NCI-H510A (cell line): ENCODE data around the gene ZNF536.
"Not testable (repeated sequence)": the region's sequence is repeated elsewhere in the genome, so short reads cannot be mapped to it uniquely, and the experiment has no call there.

ENCODE experiments used
- DNase-seq: peaks from one replicate; lab custom pipeline; 2025; lab: John Stamatoyannopoulos, UW

ZNF536 gene

GRCh38 chr19:30419568-30420180 lies 47.5 kb downstream of the ZNF536 start:
- no peak for DNase-seq

DNA sequence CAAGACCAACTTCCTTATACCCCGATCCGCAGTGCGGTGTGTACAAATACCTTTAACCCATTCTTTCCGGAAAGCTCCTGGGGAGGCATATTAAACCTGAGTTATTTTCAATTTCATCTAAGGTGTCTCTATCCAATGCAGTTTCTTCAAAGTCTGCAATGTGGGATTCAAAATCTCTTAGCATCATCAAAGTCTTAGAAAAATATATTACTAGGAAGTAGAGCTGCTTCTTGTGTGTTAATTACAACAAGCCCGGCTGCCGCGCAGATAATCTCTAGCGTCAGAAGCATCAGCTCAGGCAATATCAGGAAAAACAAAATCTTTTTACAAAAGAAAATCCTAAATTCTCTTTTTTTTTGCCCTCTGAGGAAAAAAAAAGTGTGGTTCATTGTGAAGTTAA lies 48.1 kb downstream of the ZNF536 start:
- DNase-seq = no peak

DNA sequence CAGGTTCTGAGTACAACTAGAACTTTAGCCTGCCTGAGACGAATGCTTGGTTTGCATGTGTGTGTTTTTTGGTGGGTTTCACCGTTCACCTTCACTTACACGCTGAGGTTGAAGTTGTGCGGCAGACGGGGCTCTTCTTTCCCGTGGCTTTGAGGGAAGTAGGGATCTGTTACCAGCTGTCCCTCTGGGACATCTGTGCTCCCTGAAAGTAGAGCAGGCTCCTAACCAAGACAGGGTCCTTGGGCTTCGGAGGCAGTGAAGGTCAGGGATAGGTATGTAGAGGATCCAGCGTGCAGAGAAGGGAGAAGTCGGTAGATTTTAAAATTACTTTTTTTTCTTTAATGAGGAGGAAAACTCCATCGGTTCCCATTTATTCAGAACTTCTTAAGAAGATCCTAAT lies 48.7 kb downstream of the ZNF536 start:
- DNase-seq = no peak

- DNase-seq = no peak
These were observed 49.4 kb downstream of the ZNF536 start for GRCh38 chr19:30421571-30421970.

GRCh38 chr19:30423481-30423880 lies 51.3 kb downstream of the ZNF536 start:
- DNase-seq = no peak

- DNase-seq = no peak
These were observed 54.0 kb downstream of the ZNF536 start for GRCh38 chr19:30425885-30426838.

DNA sequence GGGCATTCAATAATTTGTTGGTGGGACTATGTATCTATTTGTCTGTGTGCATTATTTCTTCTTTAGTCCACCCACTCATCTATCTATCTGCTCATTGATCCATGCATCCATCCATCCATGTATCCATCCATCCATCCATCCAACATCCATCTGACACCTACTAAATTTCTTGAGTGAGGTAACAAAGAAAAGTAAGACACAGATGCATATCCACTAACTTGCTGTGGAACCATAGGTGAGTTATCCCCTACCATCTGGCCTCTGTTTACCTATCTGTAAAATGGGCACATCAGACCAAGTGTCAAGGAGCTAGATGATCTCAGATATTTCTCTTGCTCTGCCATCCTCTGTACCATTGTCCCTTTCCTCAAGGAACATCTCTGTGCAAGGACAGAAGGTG lies 54.7 kb downstream of the ZNF536 start:
- no peak for DNase-seq

DNA sequence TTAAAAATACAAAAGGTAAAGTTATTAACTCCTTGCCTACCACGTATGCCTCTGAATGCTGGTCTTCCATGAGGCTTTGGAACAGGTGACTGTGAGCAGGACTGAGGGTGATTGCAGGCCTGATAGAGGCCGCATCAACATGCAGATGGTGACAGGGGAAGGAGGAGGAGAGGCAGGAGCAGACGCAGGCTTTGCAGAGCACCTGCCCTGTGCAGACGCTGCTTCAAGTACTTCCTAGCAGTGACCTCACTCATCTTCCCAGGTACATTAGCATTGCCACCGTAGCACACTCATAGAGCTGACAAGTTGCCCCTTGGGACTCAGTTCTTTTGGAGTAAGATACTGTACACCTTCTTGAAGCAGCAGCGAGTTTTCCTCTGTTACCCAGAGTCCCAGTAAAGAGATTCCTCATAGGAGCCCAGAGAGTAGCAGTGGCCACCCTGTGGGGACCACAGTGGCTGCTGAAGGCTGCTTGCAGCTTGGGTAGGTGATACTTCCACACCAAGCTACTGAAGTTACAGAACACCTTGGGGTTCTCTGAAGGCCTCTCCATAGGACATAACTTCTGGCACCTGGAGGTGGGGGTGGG lies 56.0 kb downstream of the ZNF536 start:
- DNase-seq = no peak

- no peak for DNase-seq
These were observed 56.7 kb downstream of the ZNF536 start for GRCh38 chr19:30428844-30429243.

DNA sequence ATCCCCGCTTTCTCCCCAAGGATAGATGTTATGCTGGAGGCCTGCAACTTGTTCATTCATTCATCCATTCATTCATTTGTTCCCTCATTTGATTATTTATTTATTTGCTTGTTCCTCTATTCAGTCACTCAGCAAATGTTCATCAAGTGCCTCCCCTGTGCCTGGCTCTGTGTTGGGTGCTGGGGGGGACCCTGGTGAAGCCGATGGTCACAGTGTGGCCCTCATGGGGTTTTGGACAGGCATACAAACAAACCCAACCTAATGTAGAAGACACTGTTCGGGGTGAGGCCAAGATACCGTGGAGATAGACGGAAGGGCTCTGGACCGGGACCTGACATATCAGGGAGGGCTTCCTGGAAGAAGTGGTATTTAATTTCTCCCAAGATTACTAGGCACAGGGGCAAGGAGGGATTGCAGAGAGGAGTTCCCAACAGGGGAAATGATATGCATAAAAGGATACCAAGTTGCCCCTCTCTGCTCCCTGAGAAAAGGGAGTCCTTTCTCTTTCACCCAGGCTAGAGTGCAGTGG lies 58.1 kb downstream of the ZNF536 start:
- DNase-seq = no peak

DNA sequence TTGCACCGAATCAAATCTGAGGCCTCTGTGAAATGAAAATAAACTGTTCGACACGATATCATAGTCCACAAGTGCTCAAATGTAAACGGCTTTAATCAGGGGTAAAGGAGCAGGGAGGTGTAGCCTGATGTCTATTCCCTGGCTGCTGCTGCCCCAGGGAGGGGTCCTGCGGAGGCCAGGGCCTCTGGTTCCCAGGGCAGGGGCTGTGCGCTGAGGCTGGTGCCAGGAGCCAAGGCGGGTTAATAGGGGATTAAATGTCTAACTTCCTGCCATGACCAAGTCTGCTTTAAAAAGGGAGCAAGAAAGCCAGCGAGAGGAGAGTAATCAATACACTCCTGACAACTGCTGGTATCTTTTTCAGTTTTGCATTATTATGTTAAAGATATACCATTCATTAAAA lies 59.4 kb downstream of the ZNF536 start:
- DNase-seq = no peak

DNA sequence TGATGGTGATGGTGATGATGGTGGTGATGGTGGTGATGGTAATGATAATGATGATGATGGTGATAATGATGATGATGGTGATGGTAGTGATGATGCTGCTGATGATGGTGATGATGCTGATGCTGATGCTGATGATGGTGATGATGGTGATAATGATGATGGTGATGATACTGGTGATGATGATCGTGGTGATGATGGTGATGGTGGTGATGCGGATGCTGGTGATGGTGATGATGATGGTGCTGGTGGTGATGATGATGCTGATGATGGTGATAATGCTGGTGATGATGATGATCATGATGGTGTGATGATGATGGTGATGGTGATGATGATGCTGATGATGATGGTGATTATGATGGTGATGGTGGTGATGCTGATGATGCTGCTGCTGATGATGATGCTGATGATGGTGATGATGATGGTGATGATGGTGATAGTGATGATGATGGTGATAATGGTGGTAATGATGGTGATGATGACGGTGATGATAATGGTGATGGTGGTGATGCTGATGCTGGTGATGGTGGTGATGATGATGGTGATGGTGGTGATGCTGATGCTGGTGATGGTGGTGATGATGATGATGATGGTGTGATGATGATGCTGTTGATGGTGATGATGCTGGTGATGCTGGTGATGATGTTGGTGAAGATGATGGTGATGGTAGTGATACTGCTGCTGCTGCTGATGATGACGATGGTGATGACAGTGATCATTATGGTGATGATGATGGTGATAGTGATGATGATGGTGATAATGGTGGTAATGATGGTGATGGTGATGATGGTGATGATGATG lies 62.8 kb downstream of the ZNF536 start:
- no peak for DNase-seq

GRCh38 chr19:30437869-30438268 lies 65.7 kb downstream of the ZNF536 start:
- no peak for DNase-seq

DNA sequence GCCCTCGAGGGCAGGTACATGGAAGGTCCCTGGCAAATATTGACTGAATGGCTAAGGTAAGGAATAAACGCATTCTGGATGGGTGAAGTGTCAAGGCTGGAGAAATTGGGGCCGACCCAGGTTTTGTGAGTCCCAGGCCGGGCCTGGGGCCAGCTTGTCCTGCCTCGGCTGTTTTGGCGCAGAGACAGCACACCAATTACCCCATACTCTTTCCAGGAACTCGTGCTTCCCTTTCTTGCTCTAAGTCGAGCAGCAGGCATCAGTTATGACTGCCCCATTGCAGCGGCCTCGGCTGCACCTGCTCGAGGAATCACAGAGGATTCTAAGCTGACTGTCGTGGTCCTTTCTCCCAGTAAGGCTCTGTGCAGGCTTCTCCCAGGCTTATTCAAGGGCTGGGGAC lies 67.1 kb downstream of the ZNF536 start:
- DNase-seq = no peak

GRCh38 chr19:30441011-30441410 lies 68.8 kb downstream of the ZNF536 start:
- no peak for DNase-seq

DNA sequence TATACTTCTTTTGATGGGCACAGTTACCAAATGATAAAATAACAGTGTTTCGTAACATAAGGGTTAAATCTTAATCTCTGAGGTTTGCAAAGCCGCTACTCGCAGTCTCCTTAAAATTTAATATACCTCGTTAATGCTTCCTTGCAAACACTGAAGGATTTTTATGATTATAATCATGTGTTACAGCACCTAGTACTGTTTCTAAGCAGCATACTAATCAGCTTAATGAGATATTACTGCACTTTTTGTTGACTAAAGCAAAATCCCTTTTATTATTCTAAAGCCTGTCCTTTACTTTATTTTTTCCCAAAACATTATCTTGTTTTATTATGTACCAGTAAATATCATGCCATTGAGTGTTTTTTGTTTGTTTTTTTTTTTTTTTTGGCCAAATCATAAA lies 70.5 kb downstream of the ZNF536 start:
- DNase-seq = no peak

GRCh38 chr19:30443531-30444252 lies 71.5 kb downstream of the ZNF536 start:
- DNase-seq = no peak

GRCh38 chr19:30444253-30444671 lies 72.1 kb downstream of the ZNF536 start:
- DNase-seq = no peak

GRCh38 chr19:30444686-30445232 lies 72.6 kb downstream of the ZNF536 start:
- DNase-seq = no peak

DNA sequence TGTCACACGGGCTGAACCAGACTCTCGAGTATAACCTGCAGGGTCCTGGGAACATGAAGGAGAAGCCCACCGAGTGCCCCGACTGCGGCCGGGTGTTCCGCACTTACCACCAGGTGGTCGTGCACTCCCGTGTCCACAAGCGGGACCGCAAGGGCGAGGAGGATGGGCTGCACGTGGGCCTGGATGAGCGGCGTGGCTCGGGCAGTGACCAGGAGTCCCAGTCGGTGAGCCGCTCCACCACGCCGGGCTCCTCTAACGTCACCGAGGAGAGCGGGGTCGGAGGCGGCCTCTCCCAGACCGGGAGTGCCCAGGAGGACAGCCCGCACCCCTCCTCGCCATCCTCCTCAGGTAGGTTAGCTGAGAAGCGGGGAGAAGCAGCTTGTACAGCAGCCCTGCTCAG lies 73.2 kb downstream of the ZNF536 start:
- DNase-seq = no peak

DNA sequence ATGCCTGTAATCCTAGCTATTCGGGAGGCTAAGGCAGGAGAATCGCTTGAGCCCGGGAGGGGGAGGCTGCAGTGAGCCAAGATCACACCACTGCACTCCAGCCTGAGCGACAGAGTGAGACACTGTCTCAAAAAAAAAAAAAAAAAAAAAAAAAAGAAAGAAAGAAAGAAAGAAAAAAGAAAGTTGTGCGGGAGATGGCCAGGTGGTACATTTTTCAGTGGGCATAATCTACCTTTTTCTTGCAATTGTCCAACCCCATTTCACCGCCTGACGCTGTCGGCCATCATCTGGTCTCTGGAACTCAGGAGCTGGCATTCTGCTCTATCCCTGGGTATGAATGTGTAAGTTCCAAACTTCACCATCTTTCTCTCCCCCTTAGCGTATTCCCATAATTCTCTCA lies 73.9 kb downstream of the ZNF536 start:
- not testable (repeated sequence) for DNase-seq
